GM21360 (cell line): Measurements from ENCODE around the gene ZNF789.
"Not testable (repeated sequence)": the region's sequence is repeated elsewhere in the genome, so short reads cannot be mapped to it uniquely, and the experiment has no call there.

Experiments
- ATAC-seq: cut with Tn5 transposase; IDR thresholded peaks from one replicate; pipeline ENCODE4 v1.9.1; 2021; ENCODE audit warnings: mild to moderate bottlenecking, moderate library complexity; ENCODE audit not compliant: unreplicated experiment

ZNF789 gene

DNA sequence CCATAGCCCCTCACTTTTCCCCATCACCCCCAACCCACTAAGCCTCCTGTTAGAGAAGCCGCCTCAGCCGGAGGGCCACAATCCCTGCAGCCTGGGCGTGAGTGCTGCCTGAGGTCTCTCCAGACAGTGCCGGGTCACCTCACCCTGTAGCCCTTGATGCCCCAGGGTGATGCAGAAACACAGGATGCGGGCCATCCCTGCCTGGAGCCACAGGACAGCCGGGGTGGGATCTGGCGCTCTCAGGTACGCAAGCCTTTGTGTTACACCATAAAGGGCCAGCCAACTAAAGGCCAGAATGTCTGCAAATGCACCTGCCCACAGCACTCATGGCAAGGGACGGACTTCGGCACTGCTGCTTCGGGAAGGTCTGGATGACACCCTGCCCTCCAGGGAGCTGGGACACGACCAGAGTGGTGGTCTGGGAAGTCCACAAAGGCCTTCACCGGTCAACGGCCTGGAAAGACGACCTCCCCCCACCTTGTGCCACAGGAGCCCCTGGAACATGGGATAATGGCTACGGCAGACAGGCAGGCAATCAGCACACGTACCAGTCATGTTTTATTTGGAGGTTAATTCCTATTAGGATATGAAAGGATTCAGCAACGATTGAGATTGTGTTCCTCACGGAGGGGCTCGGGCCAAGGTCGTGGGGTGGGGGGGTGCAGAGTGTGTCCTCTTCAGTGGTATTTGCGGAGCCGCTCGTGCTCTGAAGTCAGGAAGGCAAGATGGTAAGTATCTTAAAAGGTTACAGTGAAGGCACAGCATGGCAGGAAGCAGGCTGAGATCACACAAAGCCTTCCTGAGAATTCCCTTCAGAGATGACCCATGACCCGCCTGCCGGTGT is 14.8 kb upstream of the ZNF789 start:
- ATAC-seq: no peak

DNA sequence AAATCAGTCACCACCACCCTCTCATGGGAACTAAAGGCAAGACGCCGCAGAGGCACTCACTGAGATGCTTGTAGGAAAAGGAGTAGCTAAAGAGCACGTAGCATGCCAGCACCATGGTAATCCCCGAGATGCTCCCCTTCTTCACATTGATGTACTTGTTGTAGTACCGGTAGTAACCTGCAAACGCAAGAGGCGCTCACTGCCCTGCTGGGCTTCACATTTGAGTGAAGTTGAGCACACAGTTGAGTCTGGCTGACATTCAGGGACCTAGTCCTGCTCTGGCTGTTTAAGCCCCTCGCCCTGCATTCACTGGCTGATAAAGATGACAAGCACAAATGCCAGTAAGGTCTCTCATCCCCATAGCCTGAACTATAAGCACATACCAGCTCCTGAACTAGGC is 13.6 kb upstream of the ZNF789 start:
- no peak for ATAC-seq

DNA sequence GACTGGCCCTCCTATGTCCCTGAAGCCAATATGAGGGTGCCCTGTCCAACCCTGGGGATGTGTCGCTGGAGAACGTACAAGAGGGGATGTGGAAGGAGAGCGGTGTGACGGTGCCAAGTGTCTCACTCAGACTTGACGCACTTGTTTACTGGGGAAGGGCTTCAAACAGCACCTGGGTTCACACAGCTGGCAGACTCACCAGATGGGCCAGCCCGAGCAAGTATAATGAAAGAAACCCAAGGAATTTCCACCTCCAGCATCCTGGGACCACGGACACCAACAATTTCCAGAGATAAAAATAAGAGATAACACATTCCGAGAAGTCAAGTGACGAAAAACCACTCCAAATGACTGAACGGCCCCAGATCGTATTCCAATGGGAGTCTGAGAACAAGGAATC is 12.0 kb upstream of the ZNF789 start:
- ATAC-seq: no peak

DNA sequence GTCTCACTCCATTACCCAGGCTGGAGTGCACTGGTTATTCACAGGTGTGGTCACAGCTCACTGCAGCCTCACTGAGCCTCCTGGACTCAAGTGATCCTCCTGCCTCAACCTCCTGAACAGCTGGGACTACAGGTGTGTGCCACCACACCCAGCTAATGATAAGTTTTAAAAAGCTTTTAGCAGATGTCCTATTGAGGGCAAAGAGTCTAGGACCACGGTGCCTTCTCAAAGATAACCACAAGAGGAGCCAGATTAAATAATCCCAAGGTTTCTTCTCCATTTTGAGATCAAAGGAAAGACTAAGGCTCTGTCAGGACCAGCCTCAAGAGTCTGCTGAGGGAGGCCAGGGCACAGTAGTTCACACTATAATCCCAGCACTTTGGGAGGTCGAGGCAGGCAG is 11.5 kb upstream of the ZNF789 start:
- no peak for ATAC-seq

DNA sequence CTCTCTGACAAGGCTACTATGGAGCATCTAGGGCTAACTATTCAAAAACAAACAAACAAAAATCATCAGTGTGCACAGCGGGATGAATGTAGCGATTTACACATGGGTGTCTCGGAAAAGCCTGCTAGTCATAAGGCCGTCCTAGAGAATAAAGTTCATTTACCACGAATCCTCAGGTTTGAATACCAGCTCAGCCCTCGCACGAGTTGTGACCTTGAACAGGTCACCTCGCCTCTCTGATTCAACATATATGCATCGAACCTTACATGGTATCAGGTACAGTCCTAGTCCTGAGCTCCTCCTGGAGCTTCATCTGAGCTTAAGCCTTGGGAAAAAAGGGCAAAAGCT is 7.3 kb upstream of the ZNF789 start:
- ATAC-seq: peak; percentile 11

DNA sequence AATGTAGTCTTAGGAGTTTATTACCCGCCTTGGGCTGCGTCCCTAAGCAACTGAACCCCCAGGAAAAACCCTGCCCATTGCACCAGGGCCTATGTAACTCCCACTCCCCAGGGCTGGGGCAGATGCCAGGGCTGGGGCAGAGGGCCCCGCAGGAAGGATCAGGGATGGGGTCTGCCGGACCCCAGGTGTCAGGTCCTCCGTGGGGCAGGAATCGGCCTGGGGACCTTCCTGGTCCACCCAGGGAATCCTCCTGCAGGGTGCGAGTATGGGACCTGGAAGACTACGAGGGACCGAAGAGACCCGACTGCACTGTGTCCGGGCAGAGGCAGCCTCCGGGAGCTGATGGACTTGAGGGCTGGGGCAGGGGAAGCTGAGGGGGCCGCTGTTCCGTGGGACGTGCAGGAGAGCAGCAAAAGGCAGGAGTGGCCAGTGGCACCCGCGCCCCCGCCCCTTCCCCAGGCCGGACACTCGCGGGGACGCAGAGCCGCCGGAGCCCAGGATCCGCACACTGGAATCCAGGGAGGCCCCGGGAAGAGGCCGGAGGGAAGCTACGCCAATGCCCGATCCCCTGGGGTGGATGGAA is 4.3 kb upstream of the ZNF789 start:
- ATAC-seq: no peak

DNA sequence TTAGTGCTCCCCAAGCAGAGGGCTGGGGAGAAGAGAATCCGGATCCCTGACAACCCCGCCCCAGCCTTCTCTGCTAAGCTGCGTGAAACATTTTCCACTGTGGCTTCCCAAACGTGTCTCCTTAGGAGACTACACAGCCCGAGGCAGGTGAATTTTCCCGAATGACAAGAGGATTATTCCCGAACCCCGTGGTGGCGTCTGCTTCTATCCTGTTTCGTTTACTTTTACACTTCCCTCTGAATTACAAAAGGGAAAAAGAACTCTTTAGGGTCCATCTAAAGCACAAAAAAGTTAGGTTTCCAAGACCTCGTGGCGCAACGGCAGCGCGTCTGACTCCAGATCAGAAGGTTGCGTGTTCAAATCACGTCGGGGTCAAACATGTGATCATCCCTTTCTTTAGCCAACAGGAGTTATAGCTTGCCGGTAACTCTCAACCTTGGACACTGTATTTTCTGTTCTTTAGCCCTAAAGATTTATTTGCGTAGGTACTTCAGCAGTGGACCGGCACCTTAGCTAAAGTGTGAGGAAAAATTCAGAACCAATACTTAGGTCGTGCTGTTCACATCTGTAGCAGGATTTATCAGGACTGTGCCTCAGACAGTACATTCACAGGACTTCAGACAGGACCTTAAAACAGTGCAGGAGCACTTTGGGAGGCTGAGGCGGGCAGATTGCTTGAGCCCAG is 3.2 kb upstream of the ZNF789 start:
- ATAC-seq: no peak

DNA sequence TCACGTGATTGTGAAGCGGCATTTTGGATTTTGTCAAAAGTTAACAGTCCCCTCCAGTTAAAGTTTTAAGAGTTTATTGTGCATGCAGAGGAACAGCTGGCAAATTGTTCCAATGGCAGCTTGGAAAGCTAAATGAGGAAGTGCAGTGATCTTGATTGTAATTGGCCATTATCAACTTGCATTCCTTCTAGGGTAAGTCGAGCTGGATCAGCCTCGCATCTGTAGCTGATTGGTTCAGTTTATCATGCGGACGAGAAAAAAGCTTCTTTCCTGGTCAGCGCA is 566 bp downstream of the ZNF789 start:
- no peak for ATAC-seq

DNA sequence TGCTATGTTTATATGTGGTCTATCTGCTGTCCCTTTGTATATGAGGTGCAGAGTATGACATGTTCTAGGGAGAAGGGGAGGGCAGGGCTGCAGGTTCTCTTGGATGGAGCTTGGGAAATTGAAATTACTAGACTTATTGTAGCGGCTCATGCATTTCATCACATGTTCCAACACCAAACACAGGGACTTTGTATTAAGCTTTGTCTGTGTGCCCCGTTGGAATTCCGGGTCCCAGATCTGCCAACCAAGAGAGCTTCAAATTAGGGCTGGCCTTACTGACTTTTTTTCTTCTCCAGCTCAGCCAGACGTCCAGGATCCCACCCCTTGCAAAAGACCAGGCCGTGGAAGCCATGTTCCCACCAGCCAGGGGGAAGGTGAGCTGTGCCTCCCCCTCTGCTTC is 3.4 kb downstream of the ZNF789 start:
- no peak for ATAC-seq

DNA sequence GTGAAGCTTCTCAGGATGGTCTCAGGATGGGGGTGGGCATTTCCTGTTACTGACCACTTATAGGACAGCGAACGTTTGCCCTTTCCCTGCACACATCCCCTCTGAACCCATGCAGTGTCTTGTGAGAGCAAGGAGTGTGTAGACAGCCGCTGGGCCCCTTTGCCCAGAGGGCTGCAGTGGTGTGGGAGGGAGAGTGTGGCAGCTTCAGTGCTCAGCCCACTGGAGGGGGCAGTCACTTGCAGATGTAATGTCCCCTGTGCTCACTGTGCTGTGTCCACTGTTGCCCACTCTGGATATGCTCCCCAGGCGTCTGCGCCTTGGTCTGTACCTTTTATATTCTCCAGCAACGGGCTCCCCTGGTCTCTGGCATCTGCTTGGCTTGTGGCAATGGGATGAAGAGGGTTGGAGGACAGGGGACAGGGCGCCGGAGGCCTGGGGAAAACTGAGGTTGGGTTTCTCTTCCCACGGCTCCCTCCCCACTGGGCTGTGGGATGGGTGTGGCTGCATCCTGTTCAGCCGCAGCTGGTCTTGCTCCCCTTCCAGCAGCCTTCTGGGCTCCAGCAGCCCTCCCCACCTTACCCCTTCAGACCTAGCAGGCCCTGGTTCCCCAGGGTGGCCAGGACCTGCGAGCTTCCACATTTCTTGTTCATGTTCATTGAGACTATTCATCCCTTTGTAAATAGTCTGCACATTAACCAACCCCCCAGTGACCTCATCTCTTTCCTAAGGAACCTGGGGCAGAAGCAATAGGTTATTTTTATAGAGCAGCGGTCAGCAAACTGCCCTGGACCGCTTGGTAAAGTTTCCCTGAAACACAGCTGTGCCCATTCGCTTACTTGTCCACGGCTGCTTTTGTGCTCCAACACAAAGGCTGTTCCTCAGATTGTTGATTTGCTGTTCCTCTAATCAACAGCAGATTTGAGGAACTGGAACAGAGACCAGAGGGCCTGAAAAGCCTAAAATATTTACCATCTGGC is 6.1 kb downstream of the ZNF789 start:
- ATAC-seq: no peak

DNA sequence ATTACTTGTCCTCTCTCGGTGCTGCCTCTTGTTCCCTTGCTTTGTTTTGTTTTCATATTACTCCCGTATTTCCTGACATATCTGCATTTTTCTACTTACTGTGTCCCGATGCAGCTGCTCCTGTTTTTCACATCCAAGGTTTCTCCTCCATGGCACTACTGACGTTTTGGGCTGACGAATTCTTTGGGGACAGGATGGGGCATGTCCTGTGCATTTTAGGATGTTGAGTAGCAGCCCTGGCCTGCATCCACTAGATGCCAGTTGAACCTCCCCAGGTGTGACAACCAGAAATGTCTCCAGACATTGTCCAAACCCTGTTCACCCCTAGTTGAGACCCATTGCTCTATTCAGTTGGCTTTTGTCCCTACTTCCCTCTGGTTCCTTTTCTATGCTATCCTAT is 12.4 kb downstream of the ZNF789 start:
- ATAC-seq: no peak

DNA sequence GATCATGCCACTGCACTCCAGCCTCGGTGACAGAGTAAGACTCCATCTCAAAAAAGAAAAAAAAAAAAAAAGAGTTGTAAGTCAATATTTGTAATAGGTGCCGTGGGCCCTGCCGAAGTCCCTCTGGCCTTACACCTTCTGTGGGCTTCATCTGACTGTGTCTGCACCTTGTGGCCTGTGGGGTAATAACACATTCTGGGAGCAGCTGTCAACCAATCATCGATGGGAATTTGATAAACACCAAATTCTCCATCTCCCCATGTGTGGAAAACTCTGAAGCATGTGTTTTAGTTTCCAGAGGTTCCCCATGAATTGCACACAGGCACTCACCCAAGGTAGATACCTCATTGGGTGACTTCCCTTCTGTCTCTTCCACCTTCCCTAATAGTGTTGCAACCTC is 16.5 kb downstream of the ZNF789 start:
- ATAC-seq: no peak

DNA sequence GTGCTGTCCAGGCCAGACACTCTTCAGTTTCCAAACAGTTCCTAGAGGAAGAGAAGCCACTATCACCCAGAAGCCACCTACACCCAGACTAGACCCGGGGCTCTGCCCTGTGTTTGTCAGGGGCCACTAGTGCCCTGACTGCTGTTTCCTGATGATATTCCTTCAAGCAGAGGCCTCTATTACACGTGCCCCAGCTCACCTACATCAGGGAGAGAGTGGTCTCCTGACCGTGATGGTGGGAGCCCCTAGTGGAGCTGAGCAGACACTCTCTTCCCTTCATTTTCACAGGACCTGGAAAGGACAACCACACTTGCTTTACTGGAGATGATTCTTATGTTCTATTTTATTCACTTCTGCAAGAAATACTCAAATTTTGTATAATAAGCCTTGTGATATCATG is 18.2 kb downstream of the ZNF789 start:
- ATAC-seq: no peak

DNA sequence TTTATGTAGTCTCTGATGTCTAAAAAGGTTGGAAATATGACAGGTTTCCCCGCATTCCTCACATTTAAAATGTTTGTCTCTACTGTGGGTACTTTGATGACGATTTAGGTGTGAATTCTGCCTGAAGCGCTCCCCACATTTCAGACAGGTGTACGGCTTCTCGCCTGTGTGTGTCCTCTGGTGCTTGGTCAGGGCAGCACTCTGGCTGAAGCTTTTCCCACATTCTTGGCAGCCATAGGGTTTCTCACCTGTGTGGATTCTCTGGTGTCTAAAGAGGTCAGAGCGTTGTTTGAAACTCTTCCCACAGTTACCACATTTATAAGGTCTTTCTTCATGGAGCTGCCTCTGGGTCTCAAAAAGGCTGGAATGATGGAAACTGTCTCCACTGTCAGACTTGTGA is 21.1 kb downstream of the ZNF789 start:
- no peak for ATAC-seq

DNA sequence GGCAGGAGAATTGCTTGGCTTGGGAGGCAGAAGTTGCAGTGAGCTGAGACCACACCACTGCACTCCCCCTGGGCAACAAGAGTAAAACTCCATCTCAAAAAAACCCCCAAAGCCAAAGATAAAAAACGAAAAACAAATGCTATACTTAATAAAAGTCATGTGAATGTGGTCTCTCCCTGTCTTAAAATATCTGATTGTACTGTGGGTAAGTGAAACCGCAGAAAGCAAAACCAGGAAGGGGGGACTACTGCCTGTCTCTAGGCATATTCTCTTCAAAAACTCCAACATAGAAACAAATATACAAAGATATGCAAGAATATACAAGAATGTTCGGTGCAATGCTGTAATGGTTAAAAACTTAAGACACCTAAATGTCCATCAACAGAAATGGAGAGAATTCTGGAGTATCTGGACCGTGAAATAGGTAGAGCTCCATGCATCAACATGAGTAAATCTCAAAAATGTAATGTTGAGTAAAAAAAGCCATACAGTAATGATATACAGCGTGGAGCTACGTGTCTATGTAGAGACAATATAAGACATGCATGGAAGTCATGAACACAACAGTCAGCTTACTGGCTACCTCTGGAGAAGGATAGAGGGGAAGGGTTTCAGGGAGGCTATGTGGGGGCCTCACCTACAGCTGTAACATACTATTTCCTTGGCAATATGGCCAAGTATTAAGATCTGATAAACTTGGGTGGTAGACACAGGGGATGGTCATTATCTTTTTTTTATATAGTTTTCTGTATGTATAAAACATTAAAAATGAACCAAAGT is 25.3 kb downstream of the ZNF789 start:
- ATAC-seq: no peak

DNA sequence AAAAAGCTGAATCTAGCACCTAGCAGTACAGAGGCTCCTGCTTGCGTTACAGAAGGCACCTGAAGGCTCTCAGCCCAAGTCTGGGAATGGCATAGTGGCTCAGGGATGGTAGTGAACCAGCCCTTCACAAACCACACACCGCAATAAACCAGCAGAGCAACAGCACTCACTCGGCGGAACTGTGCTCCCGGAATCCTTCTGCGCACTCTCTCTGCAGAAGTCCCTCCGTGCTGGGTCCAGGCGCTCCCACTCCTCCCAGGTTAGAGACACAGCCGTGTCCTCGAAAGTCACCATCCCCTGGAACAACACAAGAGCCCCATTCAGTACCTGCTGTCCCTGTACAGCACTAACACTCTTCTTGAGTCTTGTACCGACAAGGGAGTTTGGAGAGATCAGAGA is 25.9 kb downstream of the ZNF789 start:
- ATAC-seq: no peak

DNA sequence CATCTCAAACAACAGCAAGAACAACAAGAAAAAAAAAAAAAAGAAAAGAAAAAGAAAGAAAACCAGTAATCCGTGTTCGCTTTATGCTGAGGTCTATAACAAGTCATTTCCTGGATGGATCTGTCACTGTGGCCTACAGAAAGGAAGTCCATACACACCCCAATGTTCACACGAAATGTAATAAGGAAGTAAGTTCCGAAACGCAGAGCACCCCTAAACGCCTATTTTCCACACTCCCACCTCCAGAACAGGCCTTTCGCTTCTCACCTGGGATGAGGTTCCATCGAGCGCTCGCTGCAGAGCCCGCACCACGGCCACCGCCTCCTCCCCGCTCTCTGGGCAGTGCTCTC is 26.7 kb downstream of the ZNF789 start:
- no peak for ATAC-seq

DNA sequence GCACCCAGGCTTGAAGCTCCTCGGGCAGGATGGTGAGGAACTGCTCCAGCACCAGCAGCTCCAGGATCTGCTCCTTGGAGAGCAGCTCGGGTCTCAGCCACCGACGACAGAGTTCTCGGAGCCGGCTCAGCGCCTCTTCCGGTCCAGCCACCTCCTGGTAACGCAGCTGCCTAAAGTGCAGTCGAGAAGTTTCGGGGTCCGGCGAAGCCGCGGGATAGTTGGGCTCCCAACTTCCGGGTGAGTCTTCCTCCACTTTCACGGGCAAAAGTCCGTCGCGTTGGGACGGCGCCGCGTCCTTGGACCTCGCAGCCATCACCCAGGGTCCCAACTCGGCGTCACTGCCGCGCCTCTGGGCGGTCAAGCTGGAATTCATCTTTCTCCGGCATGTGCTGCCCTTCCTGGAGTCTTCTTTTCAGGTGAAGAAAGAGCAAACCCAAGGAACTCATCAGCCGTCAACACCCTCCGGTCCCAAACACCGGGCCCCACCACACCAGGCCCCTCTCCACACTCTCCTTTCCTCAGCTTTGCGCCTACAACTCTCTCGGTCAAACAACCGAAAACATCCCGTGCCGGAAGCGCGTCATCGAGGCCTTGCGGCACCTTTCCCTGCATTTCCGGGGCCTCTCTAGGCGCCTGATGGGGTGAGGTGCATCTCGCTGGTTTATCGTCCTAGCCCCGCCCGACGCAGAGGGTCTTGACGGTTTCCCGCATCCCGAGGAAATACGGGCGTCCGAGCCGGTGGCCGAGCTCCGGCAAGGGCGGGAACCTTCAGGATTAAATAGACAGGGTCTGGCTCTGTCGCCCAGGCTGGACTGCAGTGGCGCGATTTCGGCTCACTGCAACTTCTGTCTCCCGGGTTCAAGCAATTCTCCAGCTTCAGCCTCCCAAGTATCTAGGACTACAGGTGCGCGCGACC is 27.3 kb downstream of the ZNF789 start, which contains the start of gene ZNF394:
TSS of gene ZNF394 (minus strand) at position 561 of the 916 bp plus-strand sequence. CDS start at position 373, 188 bp downstream.
- ATAC-seq: peak; percentile 42

DNA sequence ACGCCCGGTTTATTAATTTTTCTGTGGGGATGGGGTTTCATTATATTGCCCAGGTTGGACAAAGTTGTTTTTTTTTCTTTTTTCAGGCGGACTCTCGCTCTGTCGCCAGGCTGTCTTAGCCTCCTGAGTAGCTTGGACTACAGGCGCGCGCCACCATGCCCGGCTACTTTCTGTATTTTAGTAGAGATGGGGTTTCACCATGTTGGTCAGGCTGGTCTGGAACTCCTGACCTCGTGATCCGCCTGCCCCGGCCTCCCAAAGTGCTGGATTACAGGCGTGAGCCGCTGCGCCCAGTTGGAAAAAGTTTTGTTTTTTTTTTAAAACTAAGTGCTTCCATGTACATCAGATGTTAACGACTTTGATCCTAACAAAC is 27.9 kb downstream of the ZNF789 start:
- no peak for ATAC-seq

DNA sequence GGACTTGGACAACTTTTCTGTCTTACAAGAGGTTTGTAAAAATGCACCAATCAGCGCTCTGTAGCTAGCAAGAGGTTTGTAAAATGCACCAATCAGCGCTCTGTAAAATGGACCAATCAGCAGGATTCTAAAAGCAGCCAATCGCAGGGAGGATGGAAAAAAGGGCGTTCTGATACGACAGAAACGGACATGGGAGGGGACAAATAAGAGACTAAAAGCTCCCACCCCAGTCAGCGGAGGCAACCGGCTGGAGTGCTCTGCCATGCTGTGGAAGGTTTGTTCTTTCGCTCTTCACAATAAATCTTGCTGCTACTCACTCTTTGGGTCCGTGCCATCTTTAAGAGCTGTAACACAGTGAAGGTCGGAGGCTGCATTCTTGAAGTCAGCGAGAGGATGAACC is 28.5 kb downstream of the ZNF789 start:
- not testable (repeated sequence) for ATAC-seq
